ENCODE results near the gene AUTS2.

The AUTS2 gene

GRCh38 chr7:69692611-69693010 lies 94.3 kb downstream of the AUTS2 start:
- no peak for DNase-seq

DNA sequence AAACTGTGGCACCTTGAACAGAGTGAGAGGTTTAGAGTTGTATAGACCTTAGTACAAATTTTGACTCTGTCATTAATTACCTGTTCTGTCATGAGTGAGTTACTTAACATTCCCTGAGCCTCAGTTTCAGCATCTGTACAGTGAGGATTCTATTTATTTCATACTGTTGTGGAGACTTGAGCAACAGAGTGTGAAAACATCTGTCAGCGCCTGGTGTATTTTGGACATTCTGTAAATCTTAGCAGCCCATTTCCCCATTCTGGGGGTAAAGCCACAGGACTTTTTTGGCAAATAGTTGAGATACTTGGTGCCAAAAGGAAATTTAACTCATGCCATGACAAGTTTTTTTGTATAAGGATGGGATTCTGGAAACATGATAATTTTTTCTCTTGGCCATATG lies 94.8 kb downstream of the AUTS2 start:
- DNase-seq, result no peak

DNA sequence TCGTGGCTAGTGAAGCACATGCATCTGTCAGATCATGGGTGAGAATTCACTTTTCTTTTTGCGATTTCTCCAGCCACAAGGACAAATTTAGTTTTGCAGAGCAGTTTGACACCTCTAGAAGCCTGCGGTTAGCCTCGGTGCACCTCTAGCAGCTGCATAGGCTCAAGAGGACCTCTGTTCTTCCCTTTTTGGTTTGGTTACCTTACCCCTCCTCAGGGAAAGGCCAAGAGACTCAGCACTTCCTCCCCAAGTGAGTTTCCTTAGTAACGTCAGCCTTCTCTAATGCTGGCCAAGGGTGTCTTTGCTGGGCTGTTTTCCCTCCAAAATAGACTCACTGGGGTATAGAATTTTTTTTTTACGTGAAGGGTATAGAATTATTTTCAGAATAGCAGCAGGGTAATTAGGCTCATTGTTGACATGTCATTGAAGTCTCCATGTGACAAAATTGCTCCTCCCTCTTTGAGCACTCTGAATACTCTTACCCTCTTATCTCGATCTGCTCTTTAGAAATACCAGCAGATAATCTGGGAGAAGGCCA lies 97.8 kb downstream of the AUTS2 start:
- no peak for DNase-seq

- DNase-seq, result no peak
These were observed 98.7 kb downstream of the AUTS2 start for GRCh38 chr7:69696686-69697685.

GRCh38 chr7:69698109-69698825 lies 100.0 kb downstream of the AUTS2 start:
- no peak for DNase-seq

- DNase-seq, result no peak
These were observed 101.7 kb downstream of the AUTS2 start for GRCh38 chr7:69699931-69700330.

DNA sequence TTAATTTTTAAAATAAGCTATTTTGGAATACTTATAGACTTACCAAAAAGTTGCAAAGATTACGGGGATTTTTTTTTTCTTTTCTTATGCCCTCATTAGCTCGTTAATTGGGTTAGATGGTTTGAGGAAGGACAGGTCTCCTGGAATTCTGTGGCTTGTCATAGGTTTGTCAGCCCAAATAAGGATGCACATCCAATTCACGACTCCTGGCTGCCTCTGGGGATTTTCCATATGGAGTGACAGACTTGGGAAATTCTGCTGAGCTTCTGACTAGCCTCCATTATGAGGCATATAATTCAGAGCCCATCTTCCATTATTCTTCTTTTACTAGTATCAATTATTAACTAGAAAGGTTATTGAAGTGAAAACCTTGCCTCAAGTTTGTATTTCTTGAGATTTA lies 102.1 kb downstream of the AUTS2 start:
- no peak for DNase-seq

GRCh38 chr7:69701288-69701687 lies 103.0 kb downstream of the AUTS2 start:
- no peak for DNase-seq

- no peak for DNase-seq
These were observed 104.1 kb downstream of the AUTS2 start for GRCh38 chr7:69702357-69702756.

- no peak for DNase-seq
These were observed 104.8 kb downstream of the AUTS2 start for GRCh38 chr7:69703099-69703498.

- no peak for DNase-seq
These were observed 107.8 kb downstream of the AUTS2 start for GRCh38 chr7:69706070-69706469.

GRCh38 chr7:69708857-69709256 lies 110.6 kb downstream of the AUTS2 start:
- no peak for DNase-seq

GRCh38 chr7:69710768-69711438 lies 112.6 kb downstream of the AUTS2 start:
- DNase-seq, result no peak

- no peak for DNase-seq
These were observed 116.8 kb downstream of the AUTS2 start for GRCh38 chr7:69714886-69715576.

DNA sequence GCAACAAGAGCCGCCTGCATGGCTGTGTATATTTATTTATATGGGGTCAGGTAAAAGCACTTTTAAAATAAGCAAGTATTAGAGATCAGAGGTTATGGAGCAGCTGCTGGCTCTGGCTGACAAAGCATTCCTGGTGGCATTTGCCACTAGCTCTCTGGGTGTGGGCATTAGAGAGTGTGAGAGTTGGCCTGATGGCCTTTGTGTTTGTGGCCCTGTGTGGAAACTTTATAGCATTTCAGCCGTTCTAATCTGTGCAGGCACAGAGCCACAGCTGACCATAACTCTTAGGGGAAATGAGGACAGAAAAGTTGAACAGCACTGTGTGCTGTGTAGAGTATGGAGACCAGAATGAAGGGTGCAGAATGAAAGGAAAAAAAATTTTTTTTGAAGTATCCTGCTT lies 118.9 kb downstream of the AUTS2 start:
- no peak for DNase-seq

DNA sequence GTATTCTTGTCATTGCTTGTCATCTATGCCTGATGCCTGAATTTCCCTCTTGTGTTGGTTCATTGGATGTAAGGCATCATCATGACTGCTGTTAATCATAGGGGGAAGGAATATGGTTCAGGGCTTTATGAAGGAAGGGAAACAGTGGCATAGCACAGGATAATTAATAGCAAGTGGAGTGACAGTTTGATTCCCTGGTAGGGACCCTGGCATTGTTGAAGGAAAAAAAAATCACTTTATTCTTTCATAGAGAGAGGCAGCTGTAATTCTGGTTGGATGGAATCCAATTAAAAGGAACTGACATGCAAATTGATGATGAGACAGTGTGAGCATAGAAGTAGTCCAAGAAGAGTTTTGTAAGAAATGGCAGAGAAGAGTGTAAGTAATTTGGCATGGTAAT lies 121.4 kb downstream of the AUTS2 start:
- DNase-seq, result no peak

DNA sequence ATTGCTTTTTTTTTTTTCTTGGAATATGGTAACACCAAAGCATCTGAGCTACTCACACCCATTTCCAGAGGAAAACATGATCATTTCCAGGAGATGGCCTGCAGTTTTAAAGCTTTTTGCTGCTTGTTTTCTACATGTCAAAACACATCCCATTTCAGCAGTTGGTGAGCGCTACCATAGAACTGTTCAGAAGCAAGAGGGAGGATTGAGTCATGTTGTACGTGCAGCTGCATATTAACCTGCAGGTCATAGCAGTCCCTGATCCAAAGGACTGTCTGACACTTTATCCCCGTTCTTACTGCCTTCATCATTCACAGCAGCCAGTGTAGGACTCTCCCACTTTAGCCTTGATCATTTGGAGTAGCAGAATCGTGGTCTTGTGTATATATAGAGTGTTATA lies 124.6 kb downstream of the AUTS2 start:
- DNase-seq, result no peak

- no peak for DNase-seq
These were observed 125.4 kb downstream of the AUTS2 start for GRCh38 chr7:69723663-69724062.

DNA sequence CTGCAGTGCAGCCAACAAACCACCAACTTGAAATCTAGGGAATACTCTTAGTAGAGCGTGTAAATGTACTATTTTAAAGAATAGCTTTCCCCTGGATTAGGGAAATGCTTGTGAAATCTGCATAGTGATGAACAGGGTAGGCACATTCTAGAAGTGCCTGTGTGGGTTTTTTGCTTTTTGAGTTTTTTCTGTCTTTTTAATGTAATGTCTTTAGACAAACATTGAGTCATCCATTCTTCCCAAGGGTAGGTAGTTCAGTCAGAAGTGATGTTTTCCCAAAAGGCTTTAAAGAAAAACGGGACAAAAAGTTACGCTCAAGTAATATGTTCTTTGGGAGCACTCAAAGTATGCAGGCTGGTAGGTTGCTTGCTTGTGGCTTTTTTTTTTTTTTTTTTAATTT lies 130.0 kb downstream of the AUTS2 start:
- no peak for DNase-seq

DNA sequence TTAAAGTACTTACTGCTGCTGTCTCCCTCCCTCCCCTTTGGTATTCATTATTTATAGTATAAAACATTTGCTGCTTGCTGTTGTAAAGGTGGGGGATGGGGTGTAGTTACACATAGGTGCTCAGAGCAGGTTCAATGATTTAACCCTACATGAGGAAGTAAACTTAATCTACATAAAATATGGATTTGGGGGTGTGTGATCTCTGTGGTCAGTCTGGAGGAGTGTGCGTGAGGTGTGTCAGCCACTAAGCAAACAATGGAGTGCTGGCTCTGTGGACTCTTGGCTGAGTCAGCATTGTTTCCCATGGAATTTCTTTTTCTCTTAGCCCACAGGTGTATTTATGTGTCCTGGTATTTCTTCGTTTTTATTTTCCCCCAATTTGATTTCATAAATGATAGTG lies 133.9 kb downstream of the AUTS2 start:
- no peak for DNase-seq

DNA sequence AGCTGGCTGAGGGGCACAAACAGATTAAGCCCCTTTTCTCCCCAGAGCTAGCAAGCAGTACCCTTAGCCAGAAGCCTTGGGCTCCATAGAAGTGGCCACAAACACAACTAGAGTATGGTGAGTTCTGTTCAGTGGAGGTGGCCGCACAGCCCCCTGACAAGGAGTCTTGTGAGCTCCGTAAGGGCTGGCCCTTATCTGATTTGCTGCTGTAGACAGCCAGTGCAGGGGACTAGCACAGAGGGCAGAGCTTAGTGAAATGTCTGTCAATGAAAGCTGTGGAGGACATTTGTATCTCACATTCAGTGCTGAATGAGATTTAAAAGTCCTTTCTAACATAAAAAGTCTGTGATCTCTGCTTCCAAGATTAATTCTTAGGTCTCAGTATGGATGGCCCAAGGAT lies 137.3 kb downstream of the AUTS2 start:
- no peak for DNase-seq

GRCh38 chr7:69736126-69736810 lies 138.0 kb downstream of the AUTS2 start:
- DNase-seq, result no peak
